GM10266 (cell line): ENCODE data around the gene RNF112.

ENCODE experiments used
- DNase-seq: peaks from one replicate; pipeline ENCODE4 v3.0.0; 2012; ENCODE audit errors: extremely low spot score
- CTCF ChIP-seq: IDR thresholded peaks from 2 replicates; pipeline ENCODE4 v1.5.1; 2012; ENCODE audit warnings: mild to moderate bottlenecking, low read depth; ENCODE audit not compliant: control insufficient read depth, insufficient read depth; ENCODE audit errors: missing control alignments

The RNF112 gene

GRCh38 chr17:19404264-19404663 is 6.8 kb upstream of the RNF112 start:
- DNase-seq: no peak
- no peak for TF ChIP-seq CTCF

- DNase-seq: no peak
- no peak for TF ChIP-seq CTCF
Observed at GRCh38 chr17:19405114-19405513, 5.9 kb upstream of the RNF112 start.

- no peak for TF ChIP-seq CTCF
- no peak for DNase-seq
Observed at GRCh38 chr17:19407601-19408345, 3.3 kb upstream of the RNF112 start.

GRCh38 chr17:19408346-19408710 is 2.7 kb upstream of the RNF112 start:
- TF ChIP-seq CTCF: no peak
- no peak for DNase-seq

GRCh38 chr17:19409066-19409465 is 2.0 kb upstream of the RNF112 start:
- no peak for DNase-seq

GRCh38 chr17:19409509-19409908 is 1.5 kb upstream of the RNF112 start:
- TF ChIP-seq CTCF: no peak
- DNase-seq: no peak

More at GRCh38 chr17:19409066-19409465, 2.0 kb upstream of the RNF112 start:
- TF ChIP-seq CTCF: no peak

GRCh38 chr17:19410091-19410490 is 941 bp upstream of the RNF112 start:
- DNase-seq: no peak
- TF ChIP-seq CTCF: no peak
